Smooth muscle cell (in vitro differentiated cells): ENCODE measurements around the gene CELF2. TPM values are rescaled to one million over a fixed set of nuclear protein-coding genes. Genes with fewer than 3 reads are reported as not detected.

ENCODE experiments used
- DNase-seq: peaks from one replicate; lab custom pipeline; 2025; ENCODE audit not compliant: unreplicated experiment; lab: John Stamatoyannopoulos, UW
- H2AFZ ChIP-seq: fragments of 200-600 bp; sonication (generic); 2 replicates; pipeline ENCODE4 v1.6.0; 2016; ENCODE audit warnings: antibody characterized with exemption, low read depth, mild to moderate bottlenecking
- H3F3A ChIP-seq: fragments of 200-600 bp; sonication (generic); 2 replicates; pipeline ENCODE4 v1.6.0; 2017; ENCODE audit warnings: antibody characterized with exemption, low read depth
- H3K27ac ChIP-seq: fragments of 200-600 bp; sonication (generic); 2 replicates; pipeline ENCODE4 v1.5.1; 2016; ENCODE audit warnings: low read depth, mild to moderate bottlenecking
- H3K27me3 ChIP-seq: fragments of 200-600 bp; sonication (generic); 2 replicates; pipeline ENCODE4 v1.6.1; 2016; ENCODE audit warnings: low read depth, mild to moderate bottlenecking
- H3K36me3 ChIP-seq: fragments of 200-600 bp; sonication (generic); 2 replicates; pipeline ENCODE4 v1.5.1; 2016; ENCODE audit warnings: low read depth
- H3K4me1 ChIP-seq: fragments of 200-600 bp; sonication (generic); 2 replicates; pipeline ENCODE4 v1.5.1; 2016; ENCODE audit warnings: low read depth
- H3K4me2 ChIP-seq: fragments of 200-600 bp; sonication (generic); 2 replicates; pipeline ENCODE4 v1.6.0; 2016; ENCODE audit warnings: mild to moderate bottlenecking
- H3K4me3 ChIP-seq: fragments of 200-600 bp; sonication (generic); 2 replicates; pipeline ENCODE4 v1.5.1; 2016; ENCODE audit warnings: mild to moderate bottlenecking
- H3K79me2 ChIP-seq: fragments of 200-600 bp; sonication (generic); 2 replicates; pipeline ENCODE4 v1.6.0; 2016; ENCODE audit warnings: low read depth, mild to moderate bottlenecking
- H3K9ac ChIP-seq: fragments of 200-600 bp; sonication (generic); 2 replicates; pipeline ENCODE4 v1.6.0; 2016; ENCODE audit warnings: low read depth
- H3K9me3 ChIP-seq: fragments of 200-600 bp; sonication (generic); replicated peaks from 2 replicates; pipeline ENCODE4 v1.5.1; 2016; ENCODE audit warnings: low read depth
- H4K20me1 ChIP-seq: fragments of 200-600 bp; sonication (generic); 2 replicates; pipeline ENCODE4 v1.6.0; 2016; ENCODE audit warnings: low read depth
- WGBS: methylation state at CpG from one replicate; pipeline ENCODE4 v1.1.7; 2016; ENCODE audit warnings: low lambda C conversion rate; 5-methylcytosine and 5-hydroxymethylcytosine counted together
- polyA plus RNA-seq: library from polyadenylated mRNA; unstranded; fragments of >200 nt; fragmentation: Nextera tagmentation; extraction: Ambion mirVana; gene quantifications from 2 replicates; pipeline ENCODE4 v1.2.1, GENCODE V29; 2016
- total RNA-seq: library from RNA; depleted of rRNA; stranded (reverse); fragments of >200 nt; gene quantifications from 2 replicates; pipeline ENCODE4 v1.2.3, GENCODE V29; 2014
- TF ChIP-seq, protein P1 (sequence below): fragments of 200-600 bp; sonication (generic); IDR thresholded peaks from 2 replicates; pipeline ENCODE4 v1.5.1; 2017; ENCODE audit warnings: borderline replicate concordance, mild to moderate bottlenecking, antibody characterized with exemption; ENCODE audit not compliant: insufficient read depth, poor library complexity, severe bottlenecking

Gene CELF2
- total and polyA plus RNA-seq, 2 experiments from 2014 or later: 3.0 to 4.7 TPM

DNA sequence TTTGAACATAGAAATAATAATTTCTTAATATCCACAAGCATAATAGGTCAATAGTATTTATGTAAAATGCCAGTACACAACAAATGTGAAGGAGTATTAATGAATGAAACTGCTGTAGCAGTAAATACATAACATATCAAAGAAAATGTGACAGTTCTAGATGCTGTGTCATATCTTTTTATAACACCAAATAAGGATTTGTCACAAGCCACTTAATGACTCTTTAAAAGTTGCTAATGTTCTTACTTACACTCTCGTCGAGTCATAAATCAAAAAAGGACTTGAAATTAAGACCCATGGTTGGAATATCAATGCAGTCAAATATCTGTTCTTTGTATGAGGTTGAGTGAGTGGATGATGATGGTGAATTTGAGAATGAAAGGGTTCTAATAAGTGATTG lies 96.6 kb downstream of the CELF2 start:
- no peak overlapping the region for H2AFZ ChIP-seq
- no peaks in the 10 kb centered on the region for H3F3A ChIP-seq
- H3K79me2 ChIP-seq: no peaks in the 10 kb centered on the region
- no peak overlapping the region for H3K4me2 ChIP-seq
- no peaks in the 10 kb centered on the region for H3K4me1 ChIP-seq
- TF ChIP-seq, protein P1, sequence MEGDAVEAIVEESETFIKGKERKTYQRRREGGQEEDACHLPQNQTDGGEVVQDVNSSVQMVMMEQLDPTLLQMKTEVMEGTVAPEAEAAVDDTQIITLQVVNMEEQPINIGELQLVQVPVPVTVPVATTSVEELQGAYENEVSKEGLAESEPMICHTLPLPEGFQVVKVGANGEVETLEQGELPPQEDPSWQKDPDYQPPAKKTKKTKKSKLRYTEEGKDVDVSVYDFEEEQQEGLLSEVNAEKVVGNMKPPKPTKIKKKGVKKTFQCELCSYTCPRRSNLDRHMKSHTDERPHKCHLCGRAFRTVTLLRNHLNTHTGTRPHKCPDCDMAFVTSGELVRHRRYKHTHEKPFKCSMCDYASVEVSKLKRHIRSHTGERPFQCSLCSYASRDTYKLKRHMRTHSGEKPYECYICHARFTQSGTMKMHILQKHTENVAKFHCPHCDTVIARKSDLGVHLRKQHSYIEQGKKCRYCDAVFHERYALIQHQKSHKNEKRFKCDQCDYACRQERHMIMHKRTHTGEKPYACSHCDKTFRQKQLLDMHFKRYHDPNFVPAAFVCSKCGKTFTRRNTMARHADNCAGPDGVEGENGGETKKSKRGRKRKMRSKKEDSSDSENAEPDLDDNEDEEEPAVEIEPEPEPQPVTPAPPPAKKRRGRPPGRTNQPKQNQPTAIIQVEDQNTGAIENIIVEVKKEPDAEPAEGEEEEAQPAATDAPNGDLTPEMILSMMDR: no peak
- H3K36me3 ChIP-seq: no peaks in the 10 kb centered on the region
- H4K20me1 ChIP-seq: no peaks in the 10 kb centered on the region
- H3K27ac ChIP-seq: no peak overlapping the region
- no peaks in the 10 kb centered on the region for H3K9me3 ChIP-seq
- no peak overlapping the region for H3K4me3 ChIP-seq
- no peak overlapping the region for H3K9ac ChIP-seq
- 91% methylated on average over 2 of the region's 2 CpGs for WGBS
- no peak for DNase-seq
- no peaks in the 10 kb centered on the region for H3K27me3 ChIP-seq

DNA sequence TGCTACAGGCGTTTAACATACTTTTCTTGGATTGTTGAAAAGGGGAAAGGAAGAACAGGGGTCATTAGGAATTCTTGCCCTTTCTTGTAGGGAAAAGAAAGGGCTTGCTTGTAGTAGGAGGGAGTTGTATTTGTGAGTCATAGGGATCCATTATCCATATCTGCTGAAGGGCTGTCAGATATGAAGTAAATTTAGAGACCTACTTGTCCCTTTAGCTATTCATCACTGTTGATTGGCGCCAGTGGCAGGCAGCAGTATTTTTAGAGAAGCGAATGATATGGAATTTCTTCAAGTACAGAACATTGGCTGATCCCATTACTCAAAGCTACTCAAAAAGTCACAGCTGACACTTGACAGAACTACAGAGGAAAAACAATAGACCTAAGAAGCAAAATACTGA lies 97.7 kb downstream of the CELF2 start:
- TF ChIP-seq, protein P1: no peak
- Histone ChIP-seq H3K9ac (no peak overlapping the region), H3K4me2 (no peak overlapping the region), H3K36me3 (no peaks in the 10 kb centered on the region), H3K27ac (no peak overlapping the region), H3K4me1 (no peaks in the 10 kb centered on the region), H4K20me1 (no peaks in the 10 kb centered on the region), H3K27me3 (peaks cover 7% of the 10 kb centered on the region), H3K9me3 (no peaks in the 10 kb centered on the region), H3K79me2 (no peaks in the 10 kb centered on the region), H3F3A (no peaks in the 10 kb centered on the region), H3K4me3 (no peak overlapping the region), H2AFZ (no peak overlapping the region)
- WGBS: 89% methylated on average over 3 of the region's 3 CpGs
- DNase-seq: no peak

DNA sequence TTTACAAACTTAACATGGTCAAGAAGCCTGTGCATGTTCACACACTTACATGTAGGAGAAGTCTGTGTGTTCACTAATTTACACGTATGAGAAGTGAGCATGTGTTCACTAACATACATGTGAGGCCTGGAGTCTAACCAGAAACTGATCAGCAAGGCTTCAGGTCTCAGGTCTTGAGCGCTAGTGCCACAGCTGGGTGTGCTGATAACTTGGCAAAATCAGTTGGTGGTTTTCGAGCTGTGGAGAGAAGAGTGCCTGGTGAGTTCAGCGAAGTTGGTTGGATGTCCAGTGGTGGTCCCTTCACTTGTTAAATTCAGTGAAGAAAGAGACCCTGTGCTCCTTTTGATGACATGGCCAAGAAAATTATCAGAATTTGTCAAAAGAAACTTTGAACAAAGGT lies 98.7 kb downstream of the CELF2 start:
- Histone ChIP-seq H3K4me1 (no peaks in the 10 kb centered on the region), H3K36me3 (no peaks in the 10 kb centered on the region), H4K20me1 (no peaks in the 10 kb centered on the region), H3K4me3 (no peak overlapping the region), H3K9me3 (no peaks in the 10 kb centered on the region), H3K27me3 (peaks cover 15% of the 10 kb centered on the region), H3K27ac (no peak overlapping the region), H3K4me2 (no peak overlapping the region), H2AFZ (no peak overlapping the region), H3K79me2 (no peaks in the 10 kb centered on the region), H3F3A (no peaks in the 10 kb centered on the region), H3K9ac (no peak overlapping the region)
- 93% methylated on average over 4 of the region's 4 CpGs for WGBS
- DNase-seq: no peak
- TF ChIP-seq, protein P1: no peak

DNA sequence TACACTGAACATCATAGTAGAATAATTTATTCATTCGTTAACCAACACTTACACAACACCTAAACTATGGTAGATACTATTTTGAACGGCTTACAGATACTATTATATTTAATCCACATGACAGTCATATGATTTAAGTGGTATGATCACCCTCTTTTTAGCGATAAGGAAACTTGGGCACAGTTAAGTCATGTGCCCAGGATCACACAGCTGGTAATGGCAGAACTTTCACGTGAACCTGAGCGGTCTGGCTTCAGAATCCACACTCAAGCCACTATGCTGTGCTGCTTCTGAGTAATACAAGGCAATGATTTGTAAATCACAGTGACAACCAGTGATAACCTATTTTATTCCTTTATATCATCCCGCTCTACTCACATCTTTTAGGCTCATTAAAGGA lies 99.1 kb downstream of the CELF2 start:
- WGBS: 87% methylated on average over 6 of the region's 6 CpGs
- no peaks in the 10 kb centered on the region for H3F3A ChIP-seq
- no peaks in the 10 kb centered on the region for H3K4me1 ChIP-seq
- H3K27me3 ChIP-seq: peaks cover 15% of the 10 kb centered on the region
- no peak overlapping the region for H3K27ac ChIP-seq
- H3K9me3 ChIP-seq: no peaks in the 10 kb centered on the region
- no peaks in the 10 kb centered on the region for H3K36me3 ChIP-seq
- H3K4me2 ChIP-seq: no peak overlapping the region
- H4K20me1 ChIP-seq: no peaks in the 10 kb centered on the region
- no peak overlapping the region for H3K4me3 ChIP-seq
- no peak for DNase-seq
- TF ChIP-seq, protein P1: no peak
- H2AFZ ChIP-seq: no peak overlapping the region
- no peaks in the 10 kb centered on the region for H3K79me2 ChIP-seq
- no peak overlapping the region for H3K9ac ChIP-seq
